Measurements from ENCODE around the gene RILP. TPM values are rescaled to one million over a fixed set of nuclear protein-coding genes. Genes with fewer than 3 reads are reported as not detected.

The RILP gene
- total and polyA plus RNA-seq, 2 of the 4 experiments (the other 2 are of a cell fraction) = 3.9 to 6.0 TPM

DNA sequence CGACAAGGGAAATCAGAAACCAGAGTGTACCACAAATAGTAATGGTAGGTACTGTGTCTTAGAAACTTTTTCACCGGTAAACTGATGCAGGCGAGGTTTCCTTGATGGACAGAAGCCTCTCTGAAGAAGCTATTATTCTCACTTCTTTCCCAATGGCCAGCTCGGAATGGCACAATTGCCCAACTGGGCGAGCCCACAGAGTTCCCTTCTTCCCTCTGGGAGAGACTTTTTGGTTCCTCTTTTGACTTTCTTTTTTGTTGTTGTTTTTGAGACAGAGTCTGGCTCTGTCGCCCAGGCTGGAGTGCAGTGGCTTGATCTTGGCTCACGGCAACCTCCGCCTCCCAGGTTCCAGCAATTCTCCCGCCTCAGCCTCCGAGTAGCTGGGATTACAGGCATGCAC, 38.0 kb downstream of the RILP start:
- Histone ChIP-seq H2AK5ac (ENCODE audit: low read depth, low read length) (no peak overlapping the region), H3K27me3 (ENCODE audit: control insufficient read depth, insufficient read depth, low read length) (no peaks in the 10 kb centered on the region), H3K14ac (replicated peaks; ENCODE audit: low read depth, low read length) (no peak overlapping the region), H3K23ac (ENCODE audit: low read depth, low read length) (no peak overlapping the region), H2BK120ac (ENCODE audit: low read depth, low read length) (no peak overlapping the region), H3K4me3 (ENCODE audit: insufficient read depth, low read depth, low read length) (no peak overlapping the region), H3K4me2 (ENCODE audit: low read depth, low read length) (no peak overlapping the region), H3K56ac (ENCODE audit: extremely low read depth, insufficient read depth, low read length) (no peak overlapping the region), H3K27ac (ENCODE audit: insufficient read depth, low read length) (no peak overlapping the region), H2AK9ac (replicated peaks; ENCODE audit: low read depth, low read length, poor library complexity) (no peak overlapping the region), H3K9me1 (ENCODE audit: insufficient read depth, low read length) (no peaks in the 10 kb centered on the region; the same call in 1 of the 2 replicates), H2AFZ (replicated peaks; ENCODE audit: low read length, poor library complexity) (no peak overlapping the region), H4K91ac (ENCODE audit: insufficient read depth, low read depth, low read length) (no peak overlapping the region), H3K9ac (ENCODE audit: low read depth, low read length) (no peak overlapping the region), H2BK5ac (ENCODE audit: low read depth, low read length, poor library complexity, severe bottlenecking) (no peak overlapping the region), H4K20me1 (ENCODE audit: insufficient read depth, low read length) (no peaks in the 10 kb centered on the region), H4K8ac (ENCODE audit: low read depth in 2 of 2, low read length in 2 of 2) (no peak overlapping the region), H3K4ac (ENCODE audit: low read depth, low read length) (no peak overlapping the region), H3K9me3 (ENCODE audit: control insufficient read depth, insufficient read depth, low read length) (no peaks in the 10 kb centered on the region), H3K4me1 (ENCODE audit: control insufficient read depth, insufficient read depth, low read length) (peaks cover 6% of the 10 kb centered on the region; the same call in 1 of the 2 replicates), H3K36me3 (ENCODE audit: control insufficient read depth, insufficient read depth, low read length) (no peaks in the 10 kb centered on the region), H2BK20ac (ENCODE audit: low read depth, low read length) (no peak overlapping the region), H3K79me1 (ENCODE audit: low read depth in 1 of 2, low read length in 2 of 2) (no peaks in the 10 kb centered on the region), H4K5ac (ENCODE audit: low read depth, low read length) (no peak overlapping the region), H2BK15ac (ENCODE audit: low read depth, low read length) (no peak overlapping the region), H3K18ac (ENCODE audit: low read depth, low read length) (no peak overlapping the region)
- CTCF ChIA-PET = interaction anchor here (0.6 to 0.7 kb wide), 2 partner anchors 22 to 58 kb away, joined by 3 to 4 read pairs; no protein-coding TSS in a partner anchor
- no peak for TF ChIP-seq SMC3 (IDR thresholded peaks at IDR 0.05; ENCODE audit: low read depth, low read length)
- TF ChIP-seq NFE2L2 (IDR thresholded peaks at IDR 0.05; ENCODE audit: low read depth, low read length) = no peak
- TF ChIP-seq RAD21 (IDR thresholded peaks at IDR 0.05; ENCODE audit: low read length) = no peak
- 93% methylated on average over 3 of the region's 10 CpGs; no CpG with 5 or more reads in 1 of the 2 experiments for WGBS, 2 experiments (ENCODE audit: extremely low coverage in 2 of 2, insufficient read length in 1 of 2)
- dilution Hi-C loops (cut with HindIII; ENCODE audit: low sequenced_read_pairs, unreplicated experiment) (no loop called here), in situ Hi-C loops (cut with MboI; ENCODE audit: low sequenced_read_pairs) (no loop called here), intact Hi-C loops (cut with micrococcal nuclease) (no loop called here)
- no TSS peak for BruUV-seq (replicated peaks)
- DNase-seq (no peak), ATAC-seq (ENCODE audit: low read depth) (no peak)
- POLR2A ChIA-PET (ENCODE audit: unreplicated experiment) = no interaction called here

Measured in IMR-90 (cell line).